MM.1S (cell line): ENCODE measurements around the gene CAPN5.

Experiments used
- DNase-seq: peaks from one replicate; pipeline ENCODE4 v3.0.0-alpha.2; 2015
- H2AFZ ChIP-seq: fragments of 300-600 bp; sonication (generic); 2 replicates; pipeline ENCODE4 v1.6.0; 2016; ENCODE audit warnings: antibody characterized with exemption, low read length
- H3F3A ChIP-seq: fragments of 300-600 bp; sonication (generic); 2 replicates; pipeline ENCODE4 v1.6.1; 2016; ENCODE audit warnings: mild to moderate bottlenecking, antibody characterized with exemption, low read length, moderate library complexity, mixed read lengths; ENCODE audit not compliant: insufficient read depth
- H3K27ac ChIP-seq: fragments of 300-600 bp; sonication (generic); 2 replicates; pipeline ENCODE4 v1.5.1; 2016; ENCODE audit warnings: mild to moderate bottlenecking, low read length
- H3K27me3 ChIP-seq: fragments of 300-600 bp; sonication (generic); replicated peaks from 2 replicates; pipeline ENCODE4 v1.6.0; 2016; ENCODE audit warnings: low read length; ENCODE audit not compliant: insufficient read depth
- H3K36me3 ChIP-seq: fragments of 300-600 bp; sonication (generic); replicated peaks from 2 replicates; pipeline ENCODE4 v1.6.1; 2016; ENCODE audit warnings: mild to moderate bottlenecking, low read length, mixed read lengths; ENCODE audit not compliant: insufficient read depth
- H3K4me1 ChIP-seq: fragments of 300-600 bp; sonication (generic); 2 replicates; pipeline ENCODE4 v1.6.1; 2016; ENCODE audit warnings: low read length, mixed read lengths
- H3K4me2 ChIP-seq: fragments of 300-600 bp; sonication (generic); 2 replicates; pipeline ENCODE4 v1.6.0; 2016; ENCODE audit warnings: low read depth, low read length
- H3K4me3 ChIP-seq: fragments of 300-600 bp; sonication (generic); 2 replicates; pipeline ENCODE4 v1.5.1; 2016; ENCODE audit warnings: low read length, mixed read lengths
- H3K79me2 ChIP-seq: fragments of 300-600 bp; sonication (generic); 2 replicates; pipeline ENCODE4 v1.6.1; 2016; ENCODE audit warnings: mixed run types, low read length, mixed read lengths
- H3K9ac ChIP-seq: fragments of 300-600 bp; sonication (generic); 2 replicates; pipeline ENCODE4 v1.6.1; 2016; ENCODE audit warnings: low read length, mixed read lengths
- H3K9me2 ChIP-seq: fragments of 300-600 bp; sonication (generic); replicated peaks from 2 replicates; pipeline ENCODE4 v1.6.1; 2016; ENCODE audit warnings: mild to moderate bottlenecking, low read length, mixed read lengths; ENCODE audit not compliant: insufficient read depth
- H3K9me3 ChIP-seq: fragments of 300-600 bp; sonication (generic); replicated peaks from 2 replicates; pipeline ENCODE4 v1.6.1; 2016; ENCODE audit warnings: mild to moderate bottlenecking, low read length, mixed read lengths; ENCODE audit not compliant: insufficient read depth
- H4K20me1 ChIP-seq: fragments of 300-600 bp; sonication (generic); 2 replicates; pipeline ENCODE4 v1.6.1; 2016; ENCODE audit warnings: mild to moderate bottlenecking, low read length, moderate library complexity, mixed read lengths; ENCODE audit not compliant: insufficient read depth
- CTCF ChIP-seq: fragments of 300-600 bp; sonication (generic); IDR thresholded peaks from 2 replicates; pipeline ENCODE4 v1.5.1; 2016; ENCODE audit warnings: antibody characterized with exemption, low read length, mixed read lengths
- EZH2 ChIP-seq: fragments of 300-600 bp; sonication (generic); optimal IDR thresholded peaks from 2 replicates; pipeline ENCODE3; 2017; ENCODE audit warnings: low read depth, mild to moderate bottlenecking, antibody characterized with exemption, low read length, mixed read lengths
- EZH2phosphoT487 ChIP-seq: fragments of 300-600 bp; sonication (generic); IDR thresholded peaks from 2 replicates; pipeline ENCODE4 v1.6.1; 2018; ENCODE audit warnings: antibody characterized with exemption, low read length

Gene CAPN5

DNA sequence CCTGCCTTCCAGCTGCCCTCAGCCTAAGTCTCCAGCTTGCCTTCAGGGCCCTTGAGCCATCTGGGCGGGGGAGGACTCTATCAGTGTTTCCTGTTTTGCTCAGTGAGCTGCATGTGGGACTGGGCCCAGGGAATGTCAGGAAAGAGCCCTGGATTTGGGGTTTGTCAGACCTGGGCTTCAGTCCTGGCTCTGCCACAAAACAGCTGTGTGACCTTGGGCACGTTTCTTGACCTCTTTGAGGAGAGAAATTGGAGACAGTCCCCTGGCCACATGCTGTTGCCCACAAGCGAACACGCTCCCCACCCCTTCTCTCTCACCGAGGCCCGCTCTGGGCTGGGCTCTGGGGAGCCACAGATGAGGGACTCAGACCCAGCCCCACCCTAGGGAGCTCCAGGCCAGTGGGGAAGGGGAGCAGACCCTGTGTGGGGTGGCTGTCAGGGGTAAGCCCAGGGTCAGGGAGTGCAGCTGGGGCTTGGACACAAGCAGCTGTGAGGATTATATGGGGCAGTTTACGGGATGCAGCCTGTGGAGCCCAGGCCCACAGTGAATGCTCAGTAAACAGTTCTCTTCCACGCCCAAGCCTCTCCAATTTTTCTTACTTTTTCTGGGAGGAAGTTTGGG lies 73.6 kb downstream of the CAPN5 start:
- H3K4me3 ChIP-seq, result no peak overlapping the region
- no peaks in the 10 kb centered on the region for H3F3A ChIP-seq
- no peak overlapping the region for H3K9ac ChIP-seq
- H4K20me1 ChIP-seq, result no peaks in the 10 kb centered on the region; the same call in 1 of the 2 replicates
- no peak overlapping the region for H3K4me2 ChIP-seq
- no peaks in the 10 kb centered on the region for H3K9me3 ChIP-seq
- TF ChIP-seq CTCF (no peak), EZH2 (no peak), EZH2phosphoT487 (no peak)
- no peaks in the 10 kb centered on the region for H3K9me2 ChIP-seq
- no peaks in the 10 kb centered on the region for H3K36me3 ChIP-seq
- DNase-seq, result no peak
- no peaks in the 10 kb centered on the region for H3K4me1 ChIP-seq
- H3K27me3 ChIP-seq, result no peaks in the 10 kb centered on the region
- no peaks in the 10 kb centered on the region for H3K79me2 ChIP-seq
- no peak overlapping the region for H2AFZ ChIP-seq
- no peak overlapping the region for H3K27ac ChIP-seq

DNA sequence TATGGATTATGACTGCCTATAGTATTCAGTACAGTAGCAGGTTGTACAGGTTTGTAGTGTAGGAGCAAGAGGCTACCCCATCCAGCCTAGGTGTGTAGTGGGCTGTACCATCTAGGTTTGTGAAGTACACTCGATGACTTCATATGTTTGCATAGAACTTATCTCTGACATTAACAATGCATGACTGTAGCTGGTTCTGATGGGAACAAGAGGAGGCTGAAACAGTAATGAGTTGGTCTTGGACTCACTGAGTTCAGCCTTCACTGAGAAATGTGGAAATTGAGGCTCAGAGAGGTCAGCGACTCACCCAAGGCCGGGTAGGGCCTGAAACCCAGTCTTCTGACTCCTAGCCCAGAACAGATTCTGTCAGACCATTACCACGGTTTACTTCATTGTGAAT lies 74.3 kb downstream of the CAPN5 start:
- no peak for DNase-seq

DNA sequence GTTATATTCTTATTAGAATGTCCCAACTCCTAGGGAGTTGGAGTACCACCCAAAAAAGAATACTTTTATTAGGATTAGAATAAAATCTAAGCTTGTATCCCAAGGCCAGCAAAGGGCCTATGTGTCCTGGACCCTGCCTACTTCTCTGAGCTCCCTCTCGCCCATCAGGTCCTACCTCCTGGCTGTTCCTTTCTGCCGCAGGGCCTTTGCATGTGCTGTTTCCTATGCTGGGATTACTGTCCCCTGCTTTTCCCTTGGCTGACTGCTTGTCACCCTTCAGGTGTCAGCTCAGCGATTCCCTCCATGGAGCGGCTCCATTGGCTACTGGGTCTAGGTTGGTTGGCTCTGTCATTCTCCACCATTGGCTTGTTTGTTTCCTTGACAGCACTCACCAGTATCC lies 74.7 kb downstream of the CAPN5 start:
- Histone ChIP-seq H3F3A (no peaks in the 10 kb centered on the region), H3K4me1 (no peaks in the 10 kb centered on the region), H3K9ac (no peak overlapping the region), H3K4me2 (no peak overlapping the region), H3K36me3 (no peaks in the 10 kb centered on the region), H3K27me3 (no peaks in the 10 kb centered on the region), H3K27ac (no peak overlapping the region), H3K4me3 (no peak overlapping the region), H4K20me1 (no peaks in the 10 kb centered on the region; the same call in 1 of the 2 replicates), H3K9me2 (no peaks in the 10 kb centered on the region), H3K9me3 (no peaks in the 10 kb centered on the region), H3K79me2 (no peaks in the 10 kb centered on the region), H2AFZ (no peak overlapping the region)
- no peak for DNase-seq
- no peak for TF ChIP-seq EZH2phosphoT487
- TF ChIP-seq EZH2, result no peak
- TF ChIP-seq CTCF, result no peak

More for the DNA sequence above, 74.3 kb downstream of the CAPN5 start:
- H3K27ac ChIP-seq, result no peak overlapping the region
- no peaks in the 10 kb centered on the region; the same call in 1 of the 2 replicates for H4K20me1 ChIP-seq
- no peak overlapping the region for H3K9ac ChIP-seq
- no peaks in the 10 kb centered on the region for H3K79me2 ChIP-seq
- no peak for TF ChIP-seq EZH2phosphoT487
- no peak for TF ChIP-seq EZH2
- TF ChIP-seq CTCF, result no peak
- no peaks in the 10 kb centered on the region for H3K9me2 ChIP-seq
- no peak overlapping the region for H2AFZ ChIP-seq
- H3K9me3 ChIP-seq, result no peaks in the 10 kb centered on the region
- no peaks in the 10 kb centered on the region for H3K27me3 ChIP-seq
- no peak overlapping the region for H3K4me2 ChIP-seq
- no peaks in the 10 kb centered on the region for H3K36me3 ChIP-seq
- H3F3A ChIP-seq, result no peaks in the 10 kb centered on the region
- H3K4me3 ChIP-seq, result no peak overlapping the region
- H3K4me1 ChIP-seq, result no peaks in the 10 kb centered on the region
